Mesothelial cell of epicardium (in vitro differentiated cells): ENCODE results near the gene TRIM28. TPM values are rescaled to one million over a fixed set of nuclear protein-coding genes. Genes with fewer than 3 reads are reported as not detected.

Source experiments
- DNase-seq, 2 experiments: peaks; one replicate each; pipeline ENCODE4 v3.0.0; 2021; ENCODE audit warnings: low spot score in 2 of 2; ENCODE audit not compliant: unreplicated experiment in 2 of 2
- H3K27ac Mint-ChIP-seq: 2 replicates; pipeline ENCODE4 v1.8.0; 2021; ENCODE audit warnings: mixed read lengths
- H3K27me3 Mint-ChIP-seq: 2 replicates; pipeline ENCODE4 v1.8.0; 2021; ENCODE audit warnings: low read depth, mixed read lengths
- H3K36me3 Mint-ChIP-seq: 2 replicates; pipeline ENCODE4 v1.8.0; 2021; ENCODE audit warnings: mixed read lengths
- H3K4me1 Mint-ChIP-seq: 2 replicates; pipeline ENCODE4 v1.8.0; 2021; ENCODE audit warnings: mixed read lengths
- H3K4me3 Mint-ChIP-seq: 2 replicates; pipeline ENCODE4 v1.8.0; 2021; ENCODE audit warnings: mild to moderate bottlenecking, moderate library complexity, mixed read lengths
- H3K9me3 Mint-ChIP-seq: 2 replicates; pipeline ENCODE4 v1.8.0; 2021; ENCODE audit warnings: mixed read lengths
- CTCF ChIP-seq: fragments of 200-600 bp; sonication (generic); IDR thresholded peaks from one replicate; pipeline ENCODE4 v1.5.0; 2021; ENCODE audit warnings: antibody characterized with exemption; ENCODE audit not compliant: unreplicated experiment
- microRNA-seq: library from miRNA; unstranded; fragments of <30 nt; microRNA quantifications from one replicate; pipeline ENCODE4 v1.2.0, GENCODE V29; 2021; ENCODE audit warnings: inconsistent platforms, mixed read lengths
- total RNA-seq: library from RNA; stranded (reverse); gene quantifications from 3 replicates; pipeline ENCODE4 v1.2.1, GENCODE V29; 2021

TRIM28 gene
- total RNA-seq, 1 donor from 2014 or later, result 577 TPM

GRCh38 chr19:58582985-58583384 lies 39.1 kb downstream of the TRIM28 start:
- no peak overlapping the region for H3K4me3 Mint-ChIP-seq

GRCh38 chr19:58584498-58585441 lies 40.9 kb downstream of the TRIM28 start:
- no peak for DNase-seq
- H3K27me3 Mint-ChIP-seq, result no peaks in the 10 kb centered on the region

More at GRCh38 chr19:58582985-58583384, 39.1 kb downstream of the TRIM28 start:
- peaks cover 8% of the 10 kb centered on the region for H3K36me3 Mint-ChIP-seq
- H3K27me3 Mint-ChIP-seq, result no peaks in the 10 kb centered on the region
- peaks cover 8% of the 10 kb centered on the region for H3K4me1 Mint-ChIP-seq
- H3K9me3 Mint-ChIP-seq, result no peaks in the 10 kb centered on the region
- TF ChIP-seq CTCF, result no peak
- no peak for DNase-seq
- no peak overlapping the region for H3K27ac Mint-ChIP-seq

GRCh38 chr19:58585442-58586132 lies 41.7 kb downstream of the TRIM28 start:
- H3K4me1 Mint-ChIP-seq, result peaks cover 8% of the 10 kb centered on the region
- DNase-seq, result no peak
- H3K27ac Mint-ChIP-seq, result peak overlapping the region; percentile 27

More at GRCh38 chr19:58584498-58585441, 40.9 kb downstream of the TRIM28 start:
- H3K27ac Mint-ChIP-seq, result peak overlapping the region; percentile 82
- H3K4me1 Mint-ChIP-seq, result peaks cover 8% of the 10 kb centered on the region
- no peak overlapping the region for H3K4me3 Mint-ChIP-seq
- H3K36me3 Mint-ChIP-seq, result peaks cover 8% of the 10 kb centered on the region
- no peaks in the 10 kb centered on the region for H3K9me3 Mint-ChIP-seq
- TF ChIP-seq CTCF, result no peak

GRCh38 chr19:58586133-58586765 lies 42.4 kb downstream of the TRIM28 start:
- Mint-ChIP-seq H3K4me3 (no peak overlapping the region), H3K9me3 (no peaks in the 10 kb centered on the region), H3K27ac (no peak overlapping the region), H3K36me3 (peaks cover 7% of the 10 kb centered on the region), H3K27me3 (no peaks in the 10 kb centered on the region), H3K4me1 (peaks cover 4% of the 10 kb centered on the region)
- DNase-seq, result no peak
- no peak for TF ChIP-seq CTCF

More at GRCh38 chr19:58585442-58586132, 41.7 kb downstream of the TRIM28 start:
- Mint-ChIP-seq H3K36me3 (peaks cover 8% of the 10 kb centered on the region), H3K9me3 (no peaks in the 10 kb centered on the region), H3K27me3 (no peaks in the 10 kb centered on the region), H3K4me3 (no peak overlapping the region)
- TF ChIP-seq CTCF, result no peak

Small RNA genes lying within 50 kb of the gene (microRNA-seq; reads per million reads assigned to microRNA genes)
- gene MIR6807, result 5.0 reads per million, percentile 18 among the genes with 10 or more reads in this experiment

Other genes starting within 250 kb of the TRIM28 start
- 31.9 to 38.6 TPM (median 35.8 TPM) in 3 replicates for gene ERVK3-1, start 238.7 kb upstream of the TRIM28 start, total RNA-seq
- 3.6 to 3.8 TPM (median 3.7 TPM) in 3 replicates for gene ZSCAN22, start 217.1 kb upstream of the TRIM28 start, total RNA-seq
- 12.3 to 15.5 TPM (median 13.1 TPM) in 3 replicates for gene A1BG, start 190.6 kb upstream of the TRIM28 start, total RNA-seq
- 6.6 to 7.6 TPM (median 6.9 TPM) in 3 replicates for gene ZNF497, start 181.3 kb upstream of the TRIM28 start, total RNA-seq
- 3.1 to 4.2 TPM (median 3.9 TPM) in 3 replicates for gene ZNF837, start 163.0 kb upstream of the TRIM28 start, total RNA-seq
- gene RPS5, start 156.8 kb upstream of the TRIM28 start, total RNA-seq, result 985 to 1,018 TPM (median 1,016 TPM) in 3 replicates
- gene RNF225, start 148.4 kb upstream of the TRIM28 start, total RNA-seq, result 0.83 to 1.3 TPM (median 1.2 TPM) in 3 replicates
- 12.0 to 16.4 TPM (median 15.3 TPM) in 3 replicates for gene ZNF584, start 135.4 kb upstream of the TRIM28 start, total RNA-seq
- 4.2 to 4.8 TPM (median 4.4 TPM) in 3 replicates for gene ZNF132, start 103.9 kb upstream of the TRIM28 start, total RNA-seq
- 8.0 to 8.8 TPM (median 8.2 TPM) in 3 replicates for gene ZNF324B, start 92.4 kb upstream of the TRIM28 start, total RNA-seq
- 12.1 to 13.4 TPM (median 12.6 TPM) in 3 replicates for gene ZNF324, start 77.0 kb upstream of the TRIM28 start, total RNA-seq
- gene ZNF446, start 67.7 kb upstream of the TRIM28 start, total RNA-seq, result 17.3 to 18.0 TPM (median 17.4 TPM) in 3 replicates
- 12.5 to 14.2 TPM (median 14.2 TPM) in 3 replicates for gene SLC27A5, start 32.1 kb upstream of the TRIM28 start, total RNA-seq
- gene ZBTB45, start 24.3 kb upstream of the TRIM28 start, total RNA-seq, result 24.4 to 27.1 TPM (median 24.9 TPM) in 3 replicates
- 82.9 to 86.5 TPM (median 84.3 TPM) in 3 replicates for gene CHMP2A, start 11.0 kb downstream of the TRIM28 start, total RNA-seq
- 66.2 to 74.7 TPM (median 73.4 TPM) in 3 replicates for gene UBE2M, start 14.5 kb downstream of the TRIM28 start, total RNA-seq
- 42.6 to 43.9 TPM (median 42.8 TPM) in 3 replicates for gene MZF1, start 29.3 kb downstream of the TRIM28 start, total RNA-seq